Adipocyte (in vitro differentiated cells): ENCODE measurements around the gene FBXL13.
"Not testable (repeated sequence)": the region's sequence is repeated elsewhere in the genome, so short reads cannot be mapped to it uniquely, and the experiment has no call there.

ENCODE experiments used
- DNase-seq: peaks from one replicate; pipeline ENCODE4 v3.0.0-alpha.2; 2015; ENCODE audit warnings: low read depth
- H3K27me3 ChIP-seq: replicated peaks from 2 replicates; pipeline ENCODE4 v1.7.0; 2013; ENCODE audit warnings: mild to moderate bottlenecking, low read length, moderate library complexity; ENCODE audit not compliant: control insufficient read depth, insufficient read depth
- H3K36me3 ChIP-seq: 2 replicates; pipeline ENCODE4 v1.7.0; 2013; ENCODE audit warnings: low read length, mild to moderate bottlenecking, moderate library complexity; ENCODE audit not compliant: control insufficient read depth, insufficient read depth, severe bottlenecking
- H3K4me1 ChIP-seq: 2 replicates; pipeline ENCODE4 v1.7.0; 2013; ENCODE audit warnings: mild to moderate bottlenecking, low read length, moderate library complexity; ENCODE audit not compliant: control insufficient read depth, insufficient read depth
- H3K4me3 ChIP-seq: 2 replicates; pipeline ENCODE4 v1.7.0; 2013; ENCODE audit warnings: mild to moderate bottlenecking, low read length, moderate library complexity
- H3K9ac ChIP-seq: 2 replicates; pipeline ENCODE4 v1.7.0; 2013; ENCODE audit warnings: mild to moderate bottlenecking, low read length, moderate library complexity
- H3K9me3 ChIP-seq: 2 replicates; pipeline ENCODE4 v1.7.0; 2013; ENCODE audit warnings: mild to moderate bottlenecking, low read length, moderate library complexity; ENCODE audit not compliant: control insufficient read depth

FBXL13 gene

GRCh38 chr7:103058122-103058521 is 16.5 kb downstream of the FBXL13 start:
- H3K9ac ChIP-seq, result no peak overlapping the region
- no peaks in the 10 kb centered on the region for H3K36me3 ChIP-seq
- H3K4me1 ChIP-seq, result no peaks in the 10 kb centered on the region
- no peak for DNase-seq
- no peaks in the 10 kb centered on the region for H3K27me3 ChIP-seq
- no peak overlapping the region for H3K4me3 ChIP-seq
- H3K9me3 ChIP-seq, result no peaks in the 10 kb centered on the region

- H3K36me3 ChIP-seq, H3K9ac ChIP-seq, H3K27me3 ChIP-seq, H3K4me1 ChIP-seq, H3K4me3 ChIP-seq, DNase-seq, H3K9me3 ChIP-seq: not testable (repeated sequence)
Measured at GRCh38 chr7:103056006-103056405, 18.6 kb downstream of the FBXL13 start.

DNA sequence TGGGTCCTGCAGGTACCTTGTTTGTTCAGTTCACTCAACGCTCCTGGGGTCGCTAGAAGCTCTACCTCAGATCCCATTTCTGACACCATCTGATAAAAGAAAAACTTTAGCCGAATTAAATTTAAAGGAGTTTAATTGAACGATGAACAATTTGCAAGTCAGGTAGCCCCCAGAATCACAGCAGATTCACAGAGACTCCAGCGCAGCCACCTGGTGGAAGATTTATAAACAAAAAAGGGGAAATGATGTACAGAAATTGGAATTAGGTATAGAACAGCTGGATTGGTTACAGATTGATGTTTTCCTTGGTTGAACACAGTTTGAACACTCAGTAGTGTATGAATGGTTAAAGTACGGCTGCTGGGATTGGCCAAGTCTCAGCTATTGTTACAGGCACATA is 23.1 kb downstream of the FBXL13 start:
- Histone ChIP-seq H3K4me3 (no peak overlapping the region), H3K27me3 (no peaks in the 10 kb centered on the region), H3K9me3 (peaks cover 15% of the 10 kb centered on the region), H3K9ac (no peak overlapping the region), H3K4me1 (no peaks in the 10 kb centered on the region), H3K36me3 (no peaks in the 10 kb centered on the region)
- DNase-seq, result no peak

DNA sequence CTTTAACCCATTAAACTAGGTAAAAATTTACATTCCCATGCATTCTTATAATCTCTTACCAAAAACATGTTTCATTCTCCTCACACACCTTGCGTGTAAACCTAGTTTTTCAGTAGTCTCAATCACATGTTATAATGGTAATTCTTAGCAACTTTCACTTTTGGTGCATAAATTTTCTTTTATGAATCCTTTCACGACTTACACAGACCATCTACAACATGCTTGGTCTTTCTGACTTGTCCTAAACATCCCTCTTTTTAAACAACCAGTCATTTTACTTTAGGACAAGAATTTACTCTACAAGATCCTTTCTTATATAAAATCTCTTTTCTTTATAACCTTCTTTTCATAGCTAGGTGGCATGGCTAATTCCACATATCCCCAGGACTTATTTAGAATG is 25.8 kb downstream of the FBXL13 start:
- H3K4me1 ChIP-seq, result no peaks in the 10 kb centered on the region
- peaks cover 19% of the 10 kb centered on the region for H3K9me3 ChIP-seq

DNA sequence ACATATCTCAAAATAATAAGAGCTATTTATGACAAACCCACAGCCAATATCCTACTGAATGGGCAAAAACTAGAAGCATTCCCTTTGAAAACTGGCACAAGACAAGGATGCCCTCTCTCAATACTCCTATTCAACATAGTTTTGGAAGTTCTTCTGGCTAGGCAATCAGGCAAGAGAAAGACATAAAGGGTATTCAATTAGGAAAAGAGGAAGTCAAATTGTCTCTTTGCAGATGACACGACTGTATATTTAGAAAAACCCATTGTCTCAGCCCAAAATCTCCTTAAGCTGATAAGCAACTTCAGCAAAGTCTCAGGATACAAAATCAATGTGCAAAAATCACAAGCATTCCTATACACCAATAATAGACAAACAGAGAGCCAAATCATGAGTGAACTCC is 32.8 kb downstream of the FBXL13 start:
- not testable (repeated sequence) for H3K36me3 ChIP-seq, H3K9ac ChIP-seq, H3K27me3 ChIP-seq, H3K9me3 ChIP-seq, DNase-seq, H3K4me3 ChIP-seq, H3K4me1 ChIP-seq

More for the DNA sequence above, 25.8 kb downstream of the FBXL13 start:
- no peak overlapping the region for H3K4me3 ChIP-seq
- DNase-seq, result no peak
- H3K27me3 ChIP-seq, result no peaks in the 10 kb centered on the region
- no peak overlapping the region for H3K9ac ChIP-seq
- H3K36me3 ChIP-seq, result no peaks in the 10 kb centered on the region

DNA sequence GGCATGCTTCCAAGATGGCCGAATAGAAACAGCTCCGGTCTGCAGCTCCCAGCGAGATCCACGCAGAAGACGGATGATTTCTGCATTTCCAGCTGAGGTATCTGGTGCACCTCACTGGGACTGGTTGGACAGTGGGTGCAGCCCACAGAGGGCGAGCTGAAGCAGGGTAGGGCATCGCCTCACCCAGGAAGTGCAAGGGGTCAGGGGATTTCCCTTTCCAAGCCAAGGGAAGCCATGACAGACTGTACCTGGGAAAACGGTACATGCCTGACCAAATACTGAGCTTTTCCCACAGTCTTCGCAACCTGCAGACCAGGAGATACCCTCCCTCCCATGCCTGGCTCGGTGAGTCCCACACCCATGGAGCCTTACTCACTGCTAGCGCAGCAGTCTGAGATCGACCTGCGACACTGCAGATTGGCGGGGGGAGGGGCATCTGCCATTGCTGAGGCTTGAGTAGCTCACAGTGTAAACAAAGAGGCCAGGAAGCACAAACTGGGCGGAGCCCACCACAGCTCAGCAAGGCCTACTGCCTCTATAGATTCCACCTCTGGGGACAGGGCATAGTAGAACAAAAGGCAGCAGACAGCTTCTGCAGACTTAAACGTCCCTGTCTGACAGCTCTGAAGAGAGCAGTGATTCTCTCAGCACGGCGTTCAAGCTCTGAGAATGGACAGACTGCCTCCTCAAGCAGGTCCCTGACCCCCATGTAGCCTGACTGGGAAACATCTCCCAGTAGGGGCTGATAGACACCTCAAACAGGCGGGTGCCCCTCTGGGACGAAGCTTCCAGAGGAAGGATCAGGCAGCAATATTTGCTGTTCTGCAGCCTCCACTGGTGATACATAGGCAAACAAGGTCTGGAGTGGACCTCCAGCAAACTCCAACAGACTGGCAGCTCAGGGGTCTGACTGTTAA is 36.5 kb downstream of the FBXL13 start:
- H3K4me3 ChIP-seq, H3K36me3 ChIP-seq, H3K9me3 ChIP-seq, DNase-seq, H3K27me3 ChIP-seq, H3K4me1 ChIP-seq, H3K9ac ChIP-seq: not testable (repeated sequence)

DNA sequence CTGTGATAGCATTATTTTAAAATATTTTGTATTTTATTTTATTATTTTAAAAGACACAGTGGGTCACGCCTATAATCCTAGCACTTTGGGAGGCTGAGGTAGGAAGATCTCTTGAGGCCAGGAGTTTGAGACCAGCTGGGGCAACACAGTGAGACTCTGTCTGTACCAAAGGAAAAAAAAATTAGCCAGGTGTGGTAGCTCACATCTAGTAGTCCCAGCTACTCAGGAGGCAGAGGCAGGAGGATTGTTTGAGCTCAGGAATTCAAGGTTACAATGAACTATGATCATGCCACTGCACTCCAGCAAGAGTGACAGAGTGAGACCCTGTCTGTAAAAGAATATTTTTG is 37.1 kb downstream of the FBXL13 start:
- H3K36me3 ChIP-seq, result no peaks in the 10 kb centered on the region
- H3K27me3 ChIP-seq, result no peaks in the 10 kb centered on the region
- H3K9me3 ChIP-seq, result no peaks in the 10 kb centered on the region
- H3K4me1 ChIP-seq, result no peaks in the 10 kb centered on the region
- DNase-seq, result no peak
- H3K4me3 ChIP-seq, result no peak overlapping the region
- no peak overlapping the region for H3K9ac ChIP-seq

GRCh38 chr7:103034318-103034717 is 40.3 kb downstream of the FBXL13 start:
- not testable (repeated sequence) for H3K27me3 ChIP-seq, H3K9ac ChIP-seq, H3K4me1 ChIP-seq, H3K9me3 ChIP-seq, DNase-seq, H3K4me3 ChIP-seq, H3K36me3 ChIP-seq

DNA sequence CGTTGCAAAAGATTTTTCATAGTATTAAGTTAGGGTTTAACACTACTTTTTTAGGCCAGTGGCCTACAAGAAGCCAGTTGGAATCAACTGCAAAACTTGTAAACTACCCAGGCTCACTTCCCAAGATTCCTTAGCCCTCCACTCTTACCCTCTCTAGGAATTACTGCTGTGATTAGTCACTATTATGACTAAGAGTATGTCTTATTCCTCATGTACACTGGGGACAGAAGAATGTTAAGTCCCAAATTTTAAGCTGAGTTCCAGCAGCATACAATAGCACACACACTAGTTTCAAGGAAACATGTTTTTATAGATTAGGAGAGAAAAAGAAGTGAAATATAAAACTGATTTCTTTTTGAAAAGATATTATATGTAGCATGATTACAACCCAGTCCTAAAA is 42.8 kb downstream of the FBXL13 start:
- Histone ChIP-seq H3K4me1 (no peaks in the 10 kb centered on the region), H3K9ac (no peak overlapping the region), H3K9me3 (no peaks in the 10 kb centered on the region), H3K36me3 (no peaks in the 10 kb centered on the region), H3K27me3 (no peaks in the 10 kb centered on the region), H3K4me3 (no peak overlapping the region)
- DNase-seq, result no peak

- Histone ChIP-seq H3K9me3 (no peaks in the 10 kb centered on the region), H3K27me3 (no peaks in the 10 kb centered on the region), H3K36me3 (no peaks in the 10 kb centered on the region), H3K4me1 (no peaks in the 10 kb centered on the region), H3K4me3 (no peak overlapping the region), H3K9ac (no peak overlapping the region)
- DNase-seq, result no peak
Measured at GRCh38 chr7:103031024-103031423, 43.6 kb downstream of the FBXL13 start.

- H3K27me3 ChIP-seq, result no peaks in the 10 kb centered on the region
- DNase-seq, result no peak
- H3K36me3 ChIP-seq, result no peaks in the 10 kb centered on the region
- no peaks in the 10 kb centered on the region for H3K4me1 ChIP-seq
- H3K9ac ChIP-seq, result no peak overlapping the region
- H3K9me3 ChIP-seq, result no peaks in the 10 kb centered on the region
- no peak overlapping the region for H3K4me3 ChIP-seq
Measured at GRCh38 chr7:103025341-103025740, 49.3 kb downstream of the FBXL13 start.

DNA sequence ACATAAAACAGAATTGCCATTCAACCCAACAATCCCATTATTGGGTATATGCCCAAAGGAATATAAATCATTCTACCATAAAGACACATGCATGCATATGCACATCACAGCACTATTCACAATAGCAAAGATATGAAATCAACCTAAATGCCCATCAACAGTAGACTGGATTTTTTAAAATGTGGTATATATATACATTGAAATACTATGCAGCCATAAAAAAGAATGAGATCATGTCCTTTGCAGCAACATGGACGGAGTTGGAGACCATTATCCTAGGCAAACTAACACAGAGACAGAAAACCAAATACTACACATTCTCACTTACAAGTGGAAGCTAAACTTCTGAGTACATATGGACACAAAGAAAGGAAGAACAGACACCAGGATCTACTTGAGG is 51.0 kb downstream of the FBXL13 start:
- not testable (repeated sequence) for DNase-seq, H3K27me3 ChIP-seq, H3K4me3 ChIP-seq, H3K9me3 ChIP-seq, H3K9ac ChIP-seq, H3K4me1 ChIP-seq, H3K36me3 ChIP-seq
